Activated CD8-positive, alpha-beta memory T cell treated with anti-CD3 and anti-CD28 coated beads, Interleukin-2, amount 50 U/mL, for 1 hour (primary cell): Measurements from ENCODE around the gene GPR63.
"Not testable (repeated sequence)": the region's sequence is repeated elsewhere in the genome, so short reads cannot be mapped to it uniquely, and the experiment has no call there.

Source experiments
- DNase-seq: peaks from one replicate; pipeline ENCODE4 v3.0.0-alpha.2; 2020; ENCODE audit errors: extremely low read depth

GPR63 gene, protein sequence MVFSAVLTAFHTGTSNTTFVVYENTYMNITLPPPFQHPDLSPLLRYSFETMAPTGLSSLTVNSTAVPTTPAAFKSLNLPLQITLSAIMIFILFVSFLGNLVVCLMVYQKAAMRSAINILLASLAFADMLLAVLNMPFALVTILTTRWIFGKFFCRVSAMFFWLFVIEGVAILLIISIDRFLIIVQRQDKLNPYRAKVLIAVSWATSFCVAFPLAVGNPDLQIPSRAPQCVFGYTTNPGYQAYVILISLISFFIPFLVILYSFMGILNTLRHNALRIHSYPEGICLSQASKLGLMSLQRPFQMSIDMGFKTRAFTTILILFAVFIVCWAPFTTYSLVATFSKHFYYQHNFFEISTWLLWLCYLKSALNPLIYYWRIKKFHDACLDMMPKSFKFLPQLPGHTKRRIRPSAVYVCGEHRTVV

DNA sequence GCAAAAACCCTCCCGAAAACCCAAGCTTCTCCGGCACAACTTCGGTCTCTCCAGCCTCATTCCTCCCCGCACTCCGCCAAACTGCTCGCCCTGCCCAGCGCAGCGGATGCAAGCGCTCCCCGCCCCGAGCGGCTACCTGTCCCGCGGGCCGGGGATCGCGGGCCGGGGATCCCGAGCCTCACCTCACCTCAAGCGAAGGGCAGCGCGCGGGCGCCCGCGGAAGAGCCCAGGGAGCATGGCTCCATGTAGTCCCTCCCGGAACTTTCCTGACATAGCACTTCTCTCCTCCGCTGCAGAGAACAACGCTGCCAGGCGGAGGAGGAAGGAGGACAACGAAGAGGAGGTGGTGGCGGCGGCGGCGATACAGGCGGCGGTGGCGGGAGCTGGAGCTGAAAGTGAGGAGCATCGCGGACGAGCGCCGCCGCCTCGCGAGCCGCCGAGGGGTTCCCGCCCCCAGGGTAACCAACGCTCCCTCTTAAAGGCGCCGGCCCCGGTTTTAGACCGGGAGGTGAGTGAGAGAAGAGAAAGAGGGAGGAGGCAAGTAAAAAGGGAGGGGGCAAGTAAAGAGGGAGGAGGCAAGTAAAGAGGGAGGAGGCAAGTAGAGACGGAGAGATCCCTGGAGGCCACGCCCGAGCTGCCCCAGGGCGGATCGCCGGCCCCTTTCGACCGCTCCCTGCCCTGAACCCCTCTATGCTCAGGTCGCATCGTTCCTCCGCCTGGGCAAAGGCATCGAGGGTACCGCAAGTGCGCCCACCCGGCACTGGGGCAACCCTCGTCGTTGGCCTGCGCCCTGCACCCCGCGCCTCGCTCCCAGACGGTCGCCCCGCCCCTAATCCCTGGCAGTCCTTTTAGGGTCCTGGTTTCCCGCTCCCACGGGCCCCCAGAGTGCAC lies at the start of gene GPR63:
TSS of gene GPR63 (minus strand) at position 397 of the 891 bp plus-strand sequence. CDS start 37,746 bp downstream, outside the sequence.
- DNase-seq = no peak

DNA sequence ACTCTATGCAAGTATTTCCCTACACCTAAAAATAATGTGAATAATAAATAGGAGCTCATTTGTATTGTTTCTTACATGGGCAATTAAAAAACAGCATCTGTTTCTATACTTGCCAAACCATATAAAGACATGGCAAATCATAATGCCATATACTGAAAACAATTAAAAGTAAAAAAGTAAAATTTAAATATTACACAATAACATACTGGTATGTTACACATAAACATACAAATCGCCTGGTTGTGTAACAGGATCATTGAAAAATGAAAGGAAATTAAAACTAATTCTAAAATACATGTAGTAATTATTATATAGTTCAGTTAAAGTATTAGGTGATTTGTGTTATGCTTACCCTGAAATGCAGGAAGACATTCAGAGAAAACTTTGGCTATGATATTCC lies 49.2 kb upstream of the GPR63 start:
- DNase-seq = no peak

DNA sequence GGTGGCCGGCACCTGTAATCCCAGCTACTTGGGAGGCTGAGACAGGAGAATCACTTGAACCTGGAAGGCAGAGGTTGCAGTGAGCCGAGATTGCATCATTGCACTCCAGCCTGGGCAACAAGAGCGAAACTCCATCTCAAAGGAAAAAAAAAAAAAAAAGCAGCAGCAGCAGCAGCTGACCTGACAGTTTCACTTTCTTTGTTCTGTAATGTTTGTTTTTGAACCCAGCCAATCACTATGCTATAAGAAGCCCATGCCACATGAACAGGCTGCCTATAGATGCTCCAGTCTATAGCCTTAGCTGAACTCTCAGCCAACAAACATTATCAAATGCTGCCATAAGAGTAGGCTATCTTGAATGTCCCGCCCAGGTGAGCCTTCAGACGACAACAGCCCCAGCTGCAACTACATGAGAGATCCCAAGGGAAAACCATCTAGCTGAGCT lies 47.9 kb upstream of the GPR63 start:
- not testable (repeated sequence) for DNase-seq

DNA sequence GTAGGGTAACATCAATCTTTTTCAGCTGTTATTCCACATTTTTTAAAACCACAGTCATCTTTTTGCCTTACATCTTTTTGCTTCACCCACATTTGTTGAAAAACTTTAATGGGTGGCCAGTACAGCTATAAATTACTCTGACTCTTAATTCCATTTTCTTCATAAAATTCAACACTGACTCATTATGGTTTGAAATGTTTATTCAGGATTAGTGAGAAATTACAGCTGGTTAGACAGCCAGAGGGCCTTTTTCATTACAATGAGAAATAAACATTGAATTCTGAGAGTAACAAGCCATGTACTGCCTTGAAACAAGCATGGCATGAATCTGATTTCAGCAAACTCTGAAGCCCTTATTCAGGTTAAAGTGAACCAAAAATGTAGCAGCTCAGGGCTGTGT lies 40.9 kb upstream of the GPR63 start:
- DNase-seq = no peak

DNA sequence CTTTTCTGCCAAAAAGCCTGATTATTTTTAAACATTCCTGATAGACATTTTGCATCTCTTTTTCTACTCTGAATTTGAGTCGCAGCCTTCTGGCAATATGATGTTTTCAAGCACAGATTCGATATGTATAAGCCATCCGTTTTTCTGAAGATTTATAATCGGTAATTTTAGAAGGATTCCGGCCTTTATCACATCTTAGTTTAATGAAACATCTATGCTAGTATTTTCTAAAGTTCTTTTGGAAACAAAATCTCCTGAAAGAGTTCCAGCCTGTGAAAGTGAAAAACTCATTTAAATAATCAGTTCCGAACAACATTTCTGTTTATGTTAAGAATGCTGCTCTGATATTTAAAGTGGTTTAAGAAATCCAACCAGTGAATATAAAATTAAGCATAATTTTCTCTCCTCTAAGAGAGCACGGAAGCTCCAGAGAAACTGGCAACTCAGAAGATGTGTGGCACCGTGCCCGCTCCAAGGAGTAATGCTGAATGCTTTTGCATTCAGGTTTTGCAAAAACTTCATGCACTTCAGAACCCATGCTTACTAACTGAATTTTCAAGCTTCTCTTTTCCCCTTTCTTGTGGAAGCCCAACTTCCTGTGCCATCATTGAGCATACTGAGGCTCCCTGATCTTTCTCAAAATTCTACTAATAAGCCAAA lies 39.7 kb upstream of the GPR63 start:
- DNase-seq = no peak

DNA sequence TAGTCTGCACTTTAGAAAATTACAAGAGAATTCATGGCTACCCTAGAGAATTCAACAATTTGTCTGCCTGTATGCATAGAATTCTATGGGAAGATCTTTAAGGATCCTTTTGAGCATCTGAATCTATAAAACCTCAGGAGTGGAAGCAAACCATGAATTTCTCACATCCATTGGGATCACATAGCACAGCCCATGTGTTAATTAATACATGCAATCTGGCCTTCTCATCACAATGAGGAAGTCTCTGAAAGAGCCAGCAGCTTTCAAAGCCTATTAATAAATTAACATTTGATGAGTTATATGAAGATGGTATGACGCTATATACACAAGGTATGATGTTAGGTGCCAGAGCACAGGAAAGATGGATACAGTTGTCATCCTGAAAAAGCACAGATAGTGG lies 35.7 kb upstream of the GPR63 start:
- no peak for DNase-seq

DNA sequence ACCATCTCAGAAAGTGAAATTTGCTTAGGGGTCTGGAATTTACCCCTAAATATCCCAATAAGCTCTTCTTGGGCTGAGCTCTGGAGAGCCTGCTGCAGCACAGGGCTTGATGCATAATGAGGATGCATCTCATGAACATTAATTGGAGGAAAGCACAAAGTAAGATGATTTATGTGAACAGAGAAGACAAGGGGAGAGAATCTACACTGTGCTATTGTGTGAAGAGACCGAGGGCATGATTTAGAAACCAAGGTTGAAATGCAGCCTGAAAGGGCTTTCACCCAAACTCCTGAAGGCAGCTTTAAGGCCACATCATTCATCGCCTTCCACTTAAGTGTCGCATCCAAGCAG lies 27.8 kb upstream of the GPR63 start:
- DNase-seq = no peak

DNA sequence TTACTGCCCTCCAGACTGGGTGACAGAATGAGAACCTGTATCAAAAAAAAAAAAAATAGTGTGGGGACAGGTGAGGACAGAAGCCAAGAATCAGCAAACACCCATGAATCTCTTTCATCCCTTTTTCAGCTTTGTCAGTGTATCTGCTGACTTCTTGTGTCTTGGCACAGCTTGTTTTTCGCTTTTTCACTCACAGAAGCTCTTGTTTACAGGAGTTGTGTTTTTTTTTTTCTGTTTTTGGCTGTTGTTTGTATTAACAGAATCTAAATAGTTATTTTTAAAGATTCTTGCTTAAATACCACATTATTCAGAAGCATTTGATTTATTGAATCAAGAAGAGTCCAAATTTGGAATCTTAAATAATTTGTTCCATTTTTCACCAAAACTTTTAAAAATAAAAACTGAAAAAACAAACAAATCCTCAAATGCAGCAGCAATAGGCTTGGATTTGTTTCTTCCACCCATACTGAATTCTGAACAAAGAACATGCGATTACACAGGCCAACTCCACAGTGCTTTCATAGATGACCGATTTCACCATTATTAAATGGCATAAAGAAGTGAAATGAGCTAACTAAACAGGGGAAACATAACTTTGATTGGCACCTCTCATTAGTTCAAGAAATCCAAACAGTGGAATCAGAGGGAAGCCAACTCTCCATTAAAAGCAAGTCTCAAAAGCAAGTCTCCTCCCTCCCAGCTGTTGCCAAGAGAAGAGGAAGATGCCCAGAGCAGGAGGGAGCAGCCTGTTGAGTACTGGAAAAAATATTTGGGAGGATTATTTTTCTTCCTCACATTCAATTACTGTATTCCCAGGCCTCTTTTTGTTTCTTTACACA lies 27.2 kb upstream of the GPR63 start:
- no peak for DNase-seq

DNA sequence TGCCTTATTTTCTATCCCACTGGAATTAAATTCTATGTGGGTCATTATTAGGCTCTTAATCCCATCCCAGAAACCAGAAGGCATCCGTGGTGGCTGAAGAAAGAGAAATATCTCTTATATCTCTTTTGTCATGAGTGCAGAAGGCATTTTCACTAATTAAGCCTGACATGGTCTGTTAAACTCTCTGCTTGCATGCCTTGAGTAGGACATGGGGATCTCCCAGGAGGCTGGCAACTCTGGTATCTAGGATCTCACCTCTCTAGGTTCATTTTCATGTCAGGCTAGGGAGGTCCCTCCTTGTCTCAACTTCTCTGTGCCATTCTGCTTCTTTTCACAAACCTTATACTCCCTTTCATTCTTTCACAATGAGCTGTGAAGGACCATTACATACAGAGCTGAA lies 25.3 kb upstream of the GPR63 start:
- no peak for DNase-seq

DNA sequence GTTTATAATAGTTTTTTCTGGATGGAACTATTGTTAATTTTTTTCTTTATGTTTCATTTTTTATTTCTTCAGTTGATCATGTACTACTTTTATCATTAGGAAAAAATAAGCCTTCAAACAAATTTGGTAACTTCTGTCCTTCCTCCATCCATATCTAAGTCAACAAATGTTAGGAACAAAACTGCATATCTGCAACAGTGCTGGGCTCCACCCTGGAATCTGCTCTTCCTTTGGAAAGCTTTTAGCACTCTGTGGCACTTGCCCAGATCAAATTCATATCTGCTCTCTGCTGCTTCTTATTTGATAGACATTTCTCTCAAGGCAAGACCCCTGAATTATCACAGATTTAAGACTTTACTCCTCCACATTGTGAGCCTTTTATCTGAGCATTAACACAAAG lies 24.3 kb upstream of the GPR63 start:
- no peak for DNase-seq

DNA sequence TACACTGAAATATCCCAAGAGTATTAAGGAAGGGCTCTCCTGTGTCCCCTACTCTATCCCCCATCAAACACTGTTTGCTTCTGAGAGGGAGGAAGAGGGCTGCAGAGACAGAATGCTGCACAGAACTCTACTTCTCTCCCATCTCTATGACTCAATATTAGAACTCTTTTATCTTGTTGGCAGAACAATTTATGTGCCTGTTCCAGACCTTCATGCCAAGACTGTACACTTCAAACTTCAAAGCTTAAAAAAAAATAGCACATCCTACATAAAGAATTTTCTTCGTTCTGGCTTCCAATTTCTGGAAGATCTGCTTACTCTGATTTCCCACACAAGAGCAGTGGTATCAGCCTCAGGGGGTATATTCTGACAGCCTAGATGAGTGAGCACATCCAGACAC lies 19.6 kb upstream of the GPR63 start:
- DNase-seq = no peak

DNA sequence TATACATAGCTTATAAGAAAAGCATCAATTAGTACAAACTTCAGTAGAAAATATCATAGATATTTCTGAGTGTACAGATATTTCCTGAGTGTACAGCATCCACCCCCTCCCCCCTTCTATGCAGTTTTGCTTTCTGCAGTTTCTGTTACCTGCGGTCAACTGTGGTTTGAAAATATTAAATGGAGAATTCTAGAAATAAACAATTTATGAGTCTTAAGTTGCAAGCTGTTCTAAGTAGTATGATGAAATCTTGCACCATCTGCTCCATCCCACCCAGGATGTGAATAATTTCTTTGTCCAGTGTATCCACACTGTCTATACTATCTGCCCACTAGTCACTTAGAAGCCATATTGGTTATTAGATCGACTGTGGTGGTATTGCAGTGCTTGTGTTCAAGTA lies 15.8 kb upstream of the GPR63 start:
- DNase-seq = no peak

DNA sequence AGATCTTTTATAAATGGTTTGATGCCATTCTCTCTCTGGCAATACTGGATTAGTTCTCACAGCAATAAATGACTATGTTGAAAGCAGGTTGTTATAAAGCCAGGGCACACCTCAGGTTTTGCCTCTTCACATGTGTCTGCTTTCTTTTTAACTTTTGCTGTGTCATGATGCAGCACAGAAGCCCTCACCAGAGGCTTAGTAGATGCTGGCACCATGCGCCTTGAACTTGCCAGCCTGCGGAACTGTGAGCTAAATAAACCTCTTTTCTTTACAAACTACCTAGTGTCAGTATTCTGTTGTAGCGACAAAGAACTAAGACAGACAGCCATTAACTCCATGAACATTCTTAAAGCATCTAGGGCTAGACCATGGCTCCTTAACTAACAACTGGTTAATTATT lies 15.3 kb upstream of the GPR63 start:
- no peak for DNase-seq

DNA sequence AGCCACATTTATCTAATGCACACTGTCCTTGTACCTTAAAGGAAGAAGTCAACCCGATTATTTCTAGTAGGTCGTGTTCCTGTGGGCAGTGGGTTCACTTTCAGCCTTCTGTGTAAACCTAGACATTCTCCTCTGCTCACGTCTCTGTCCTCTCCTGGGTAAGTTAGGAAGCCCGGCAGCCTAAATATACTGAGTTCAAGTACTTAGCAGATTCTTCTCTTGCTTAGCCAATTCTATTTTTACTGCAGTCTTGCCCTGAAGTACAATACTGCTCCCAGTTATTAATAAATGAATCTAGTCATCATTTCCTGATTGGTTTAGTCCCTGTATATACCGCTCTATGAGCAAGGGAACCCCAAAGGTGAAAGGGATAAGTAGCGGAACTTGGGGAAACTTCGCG lies 14.6 kb upstream of the GPR63 start:
- no peak for DNase-seq

DNA sequence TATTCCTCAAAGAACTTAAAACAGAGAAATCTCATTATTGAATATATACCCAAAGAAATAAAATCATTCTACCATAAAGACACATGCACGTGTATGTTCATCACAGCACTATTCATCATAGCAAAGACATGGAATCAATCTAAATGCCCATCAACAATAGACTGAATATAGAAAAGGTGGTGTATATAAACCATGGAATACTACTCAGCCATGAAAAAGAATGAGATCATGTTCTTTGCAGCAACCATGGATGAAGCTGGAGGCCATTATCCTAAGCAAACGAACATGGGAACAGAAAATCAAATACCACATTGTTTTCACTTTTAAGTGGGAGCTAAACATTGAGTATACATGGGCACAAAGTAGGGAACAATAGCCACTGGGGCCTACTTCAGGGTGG lies 12.3 kb upstream of the GPR63 start:
- no peak for DNase-seq

DNA sequence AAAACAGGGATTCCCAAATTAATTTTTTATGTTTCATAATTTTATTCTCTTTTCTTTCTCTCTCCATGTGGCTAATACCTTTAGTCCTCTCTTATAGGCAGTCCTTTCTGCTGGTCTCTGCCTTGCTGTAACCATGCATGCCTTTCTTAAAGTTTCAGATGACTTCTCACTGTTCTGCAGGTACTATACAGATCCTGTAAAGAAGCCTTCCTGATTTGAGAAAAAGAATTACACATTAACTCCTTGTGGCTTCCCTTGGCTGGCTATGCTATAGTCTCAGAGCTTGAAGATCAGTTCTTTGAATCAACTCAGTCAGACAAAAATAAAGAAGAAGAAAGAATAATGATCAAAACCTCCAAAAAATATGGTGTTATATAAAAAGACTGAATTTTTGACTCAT lies 7.3 kb upstream of the GPR63 start:
- DNase-seq = no peak

DNA sequence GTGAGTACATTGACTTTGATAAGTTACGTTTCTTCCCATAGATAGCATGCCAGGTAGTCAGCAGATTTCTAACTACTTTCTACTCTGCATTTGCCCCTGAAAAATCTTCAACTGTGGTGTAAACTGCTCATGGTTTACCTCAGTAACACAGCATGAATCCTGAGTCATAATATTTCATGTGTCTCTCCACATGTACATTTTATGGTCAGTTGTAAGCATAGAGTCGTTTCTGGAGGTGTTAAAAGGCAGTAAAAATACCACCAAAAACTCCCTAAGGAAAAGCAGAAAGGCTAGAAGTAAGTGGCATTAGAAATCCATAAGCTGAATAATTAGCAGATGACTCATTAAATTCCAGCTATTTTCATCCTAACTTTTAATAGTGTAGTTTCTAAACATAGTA lies 4.1 kb upstream of the GPR63 start:
- DNase-seq = no peak

DNA sequence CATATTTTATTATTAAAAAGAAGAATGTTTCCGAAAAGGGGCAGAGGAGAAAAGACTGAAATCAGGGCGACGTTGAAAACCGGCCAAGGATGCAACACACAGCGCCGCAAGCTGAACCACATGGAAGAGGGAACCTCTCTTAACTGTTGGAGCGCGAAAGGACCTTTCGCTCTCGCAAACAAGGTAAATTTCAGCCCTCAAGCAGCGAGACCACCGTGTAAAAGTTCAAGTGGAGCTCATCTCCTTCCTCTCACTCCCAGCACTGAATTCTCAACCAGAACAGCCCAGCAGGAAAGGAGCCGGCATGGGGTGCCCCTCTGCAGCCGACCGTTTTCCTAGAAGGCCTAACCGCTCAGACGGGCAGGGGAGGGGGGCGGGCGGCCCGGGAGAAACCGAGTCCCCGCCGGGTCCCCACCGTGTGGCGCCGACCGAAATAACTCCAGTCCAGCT lies 621 bp downstream of the GPR63 start:
- no peak for DNase-seq

DNA sequence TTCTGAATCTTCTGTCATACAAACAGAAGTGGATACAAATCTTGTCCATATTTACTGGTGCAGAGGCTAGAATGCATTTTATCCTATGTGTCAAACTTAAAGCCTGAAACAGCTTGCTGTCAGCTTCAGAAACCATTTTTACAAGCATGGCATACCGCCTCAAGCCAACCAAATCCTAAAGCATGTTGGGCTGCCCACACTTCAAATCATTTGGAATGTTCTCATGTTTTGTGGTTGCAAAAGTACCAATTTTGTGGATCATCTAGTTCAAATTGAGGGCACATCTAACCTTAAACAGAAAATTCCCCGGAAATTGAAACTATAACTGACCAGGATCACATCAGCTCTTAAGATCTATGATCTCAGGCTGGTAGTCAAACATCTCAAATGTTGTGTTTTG lies 3.2 kb downstream of the GPR63 start:
- DNase-seq = no peak

DNA sequence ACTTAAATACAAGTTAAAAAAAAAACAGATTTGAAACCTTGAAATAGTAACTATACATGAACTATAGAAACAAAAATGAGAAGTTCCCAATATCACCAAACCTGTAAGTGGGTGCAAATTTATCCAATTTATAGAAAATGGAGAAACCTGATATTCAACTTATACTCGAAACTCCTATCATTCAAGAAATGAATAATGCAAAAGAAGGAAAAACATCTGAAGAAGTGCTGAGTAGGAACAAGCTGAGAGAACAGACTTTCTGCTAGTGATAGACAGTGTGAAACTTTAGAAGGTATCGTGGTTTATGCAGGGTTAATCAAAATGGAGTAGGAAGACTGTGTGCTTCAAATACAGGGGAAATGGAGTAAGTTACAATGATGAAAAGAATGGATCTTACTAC lies 4.5 kb downstream of the GPR63 start:
- no peak for DNase-seq

DNA sequence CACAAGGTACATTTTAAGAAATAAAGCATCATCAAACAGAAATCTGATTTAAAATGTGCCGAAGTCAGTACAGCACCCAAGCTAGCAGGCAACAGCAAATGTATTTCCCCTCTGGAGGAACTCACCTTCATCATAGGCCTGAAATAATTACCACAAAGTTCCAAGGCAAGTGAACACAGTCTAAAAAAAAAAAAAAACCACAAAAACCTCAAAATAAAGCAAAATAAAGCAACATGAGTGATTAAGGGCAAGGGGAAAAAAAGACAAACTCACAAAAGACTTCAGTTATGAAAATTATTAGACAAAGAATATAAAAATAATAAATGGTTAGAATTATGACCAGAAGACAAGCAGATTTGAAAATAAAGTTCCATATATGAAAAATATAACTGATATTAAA lies 10.4 kb downstream of the GPR63 start:
- DNase-seq = no peak

DNA sequence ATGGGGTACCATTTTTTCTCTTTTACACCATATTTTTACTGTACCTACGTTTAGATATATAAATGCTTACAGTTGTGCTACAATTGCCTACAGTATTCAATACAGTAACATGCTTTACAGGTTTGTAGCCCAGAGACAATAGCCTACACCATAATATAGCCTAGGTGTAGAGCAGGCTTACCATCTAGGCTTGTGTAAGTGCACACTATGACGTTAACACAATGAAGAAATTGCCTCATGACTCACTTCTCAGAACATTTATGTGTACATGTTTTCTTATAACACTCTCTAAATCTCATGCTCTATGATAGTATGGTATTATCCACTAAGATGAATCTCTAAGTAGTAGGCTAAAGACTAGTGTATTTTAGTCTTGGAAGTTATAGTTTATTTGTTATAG lies 13.5 kb downstream of the GPR63 start:
- no peak for DNase-seq
